ENCODE measurements around the gene SIVA1. TPM values are rescaled to one million over a fixed set of nuclear protein-coding genes. Genes with fewer than 3 reads are reported as not detected.

SIVA1 gene
- total RNA-seq, 4 donors from 2014 or later, result 228 to 357 (median 264) TPM

GRCh38 chr14:104786091-104786586 lies 33.2 kb downstream of the SIVA1 start:
- in situ Hi-C loops (cut with MboI; ENCODE audit: low sequenced_read_pairs in 4 of 4), result no loop called here
- TF ChIP-seq POLR2A (IDR thresholded peaks at IDR 0.05) (no peak), CTCF (IDR thresholded peaks at IDR 0.05 in 4 of 5, conservative IDR thresholded peaks at IDR 0.05 in 1 of 5) (no peak)
- no peak for ATAC-seq
- peaks cover 0 to 16% of the 10 kb centered on the region in 2 donors for H3K36me3 ChIP-seq
- H3K27me3 ChIP-seq, result no peaks in the 10 kb centered on the region
- intact Hi-C loops (cut with DNase I; ENCODE audit: low total_unique reads), result no loop called here
- H3K27ac ChIP-seq, result no peak overlapping the region
- no peak for DNase-seq
- H3K4me3 ChIP-seq, result no peak overlapping the region
- H3K9me3 ChIP-seq, result no peaks in the 10 kb centered on the region
- H3K4me1 ChIP-seq, result peaks cover 0 to 10% of the 10 kb centered on the region in 2 donors

GRCh38 chr14:104786726-104787675 lies 34.1 kb downstream of the SIVA1 start:
- H3K9me3 ChIP-seq, result no peaks in the 10 kb centered on the region
- no peak for DNase-seq

GRCh38 chr14:104787736-104788135 lies 34.8 kb downstream of the SIVA1 start:
- no peaks in the 10 kb centered on the region for H3K9me3 ChIP-seq
- ATAC-seq, result no peak
- no peak overlapping the region for H3K27ac ChIP-seq
- intact Hi-C loops (cut with DNase I; ENCODE audit: low total_unique reads) (no loop called here), in situ Hi-C loops (cut with MboI; ENCODE audit: low sequenced_read_pairs in 4 of 4) (no loop called here)
- no peak for DNase-seq
- H3K27me3 ChIP-seq, result no peaks in the 10 kb centered on the region
- no peak for TF ChIP-seq POLR2A (IDR thresholded peaks at IDR 0.05)
- no peak for TF ChIP-seq CTCF (IDR thresholded peaks at IDR 0.05 in 4 of 5, conservative IDR thresholded peaks at IDR 0.05 in 1 of 5)
- H3K36me3 ChIP-seq, result peaks cover 0 to 21% of the 10 kb centered on the region in 2 donors
- H3K4me3 ChIP-seq, result no peak overlapping the region
- peaks cover 12 to 20% of the 10 kb centered on the region in 2 donors for H3K4me1 ChIP-seq

More at GRCh38 chr14:104786726-104787675, 34.1 kb downstream of the SIVA1 start:
- no peak overlapping the region for H3K27ac ChIP-seq
- peaks cover 5 to 13% of the 10 kb centered on the region in 2 donors for H3K4me1 ChIP-seq
- in situ Hi-C loops (cut with MboI; ENCODE audit: low sequenced_read_pairs in 4 of 4), result no loop called here
- no peak for ATAC-seq
- no peaks in the 10 kb centered on the region for H3K27me3 ChIP-seq
- no peak for TF ChIP-seq POLR2A (IDR thresholded peaks at IDR 0.05)
- no peak for TF ChIP-seq CTCF (IDR thresholded peaks at IDR 0.05 in 4 of 5, conservative IDR thresholded peaks at IDR 0.05 in 1 of 5)
- H3K4me3 ChIP-seq, result no peak overlapping the region
- intact Hi-C loops (cut with DNase I; ENCODE audit: low total_unique reads), result no loop called here
- H3K36me3 ChIP-seq, result peaks cover 0 to 21% of the 10 kb centered on the region in 2 donors

- no peak overlapping the region for H3K27ac ChIP-seq
- ATAC-seq, result no peak
- in situ Hi-C loops (cut with MboI; ENCODE audit: low sequenced_read_pairs in 4 of 4), result no loop called here
- H3K9me3 ChIP-seq, result no peaks in the 10 kb centered on the region
- H3K4me1 ChIP-seq, result peaks cover 18 to 25% of the 10 kb centered on the region in 2 donors
- no peaks in the 10 kb centered on the region for H3K27me3 ChIP-seq
- no peak overlapping the region for H3K4me3 ChIP-seq
- H3K36me3 ChIP-seq, result peaks cover 0 to 21% of the 10 kb centered on the region in 2 donors
- DNase-seq, result no peak
- intact Hi-C loops (cut with DNase I; ENCODE audit: low total_unique reads), result no loop called here
- no peak for TF ChIP-seq POLR2A (IDR thresholded peaks at IDR 0.05)
- no peak for TF ChIP-seq CTCF (IDR thresholded peaks at IDR 0.05 in 4 of 5, conservative IDR thresholded peaks at IDR 0.05 in 1 of 5)
These were observed 35.3 kb downstream of the SIVA1 start for GRCh38 chr14:104788161-104788818.
